CD14-positive monocyte (primary cell): Measurements from ENCODE around the gene CHRNB2. TPM values are rescaled to one million over a fixed set of nuclear protein-coding genes. Genes with fewer than 3 reads are reported as not detected.

Source experiments
- DNase-seq, 3 donors: peaks; one replicate each; pipeline ENCODE4 v3.0.0-alpha.2; 2011 to 2022
- H2AFZ ChIP-seq: 2 replicates; pipeline ENCODE4 v1.6.0; 2012; ENCODE audit warnings: mild to moderate bottlenecking, low read depth, low read length, inconsistent platforms; ENCODE audit not compliant: insufficient read depth, poor library complexity, severe bottlenecking
- H3K27ac ChIP-seq, 2 donors: 1 replicate in 1 of 2; 2 replicates in 1 of 2; pipeline ENCODE4 v1.5.1; 2012 to 2013; ENCODE audit warnings: low read length in 2 of 2, control low read depth in 1 of 2, inconsistent platforms in 1 of 2, low read depth in 1 of 2, mild to moderate bottlenecking in 1 of 2
- H3K27me3 ChIP-seq, 2 donors: one replicate each; pipeline versions ENCODE4 v1.6.0 to v1.6.1; 2011 to 2013; ENCODE audit warnings: low read length in 2 of 2; ENCODE audit not compliant: control insufficient read depth in 2 of 2, insufficient read depth in 2 of 2
- H3K36me3 ChIP-seq, 2 donors: replicated peaks in 1 of 2; 1 replicate in 1 of 2; 2 replicates in 1 of 2; pipeline versions ENCODE4 v1.5.1 to v1.6.1; 2012 to 2013; ENCODE audit warnings: low read length in 2 of 2, control low read depth in 1 of 2, inconsistent platforms in 1 of 2, mild to moderate bottlenecking in 1 of 2; ENCODE audit not compliant: insufficient read depth in 2 of 2, control insufficient read depth in 1 of 2
- H3K4me1 ChIP-seq, 2 donors: 1 replicate in 1 of 2; 2 replicates in 1 of 2; pipeline versions ENCODE4 v1.5.1 to v1.6.1; 2012 to 2013; ENCODE audit warnings: low read length in 2 of 2, control low read depth in 1 of 2, inconsistent platforms in 1 of 2, mild to moderate bottlenecking in 1 of 2, moderate library complexity in 1 of 2; ENCODE audit not compliant: insufficient read depth in 2 of 2, control insufficient read depth in 1 of 2
- H3K4me2 ChIP-seq: replicated peaks from 2 replicates; pipeline ENCODE3; 2012; ENCODE audit warnings: low read length, moderate library complexity, mild to moderate bottlenecking; ENCODE audit not compliant: poor library complexity, severe bottlenecking; ENCODE audit errors: extremely low read depth
- H3K4me3 ChIP-seq, 3 experiments: fragments of 200-600 bp in 1 of 3; sonication (generic) in 1 of 3; replicated peaks in 1 of 3; 1 replicate in 2 of 3; 2 replicates in 1 of 3; pipeline ENCODE4 v1.5.1; 2011 to 2013; ENCODE audit warnings: low read length in 3 of 3, mild to moderate bottlenecking in 3 of 3, control low read depth in 2 of 3, low read depth in 2 of 3, inconsistent platforms in 1 of 3, moderate library complexity in 1 of 3
- H3K79me2 ChIP-seq: 2 replicates; pipeline ENCODE4 v1.6.0; 2012; ENCODE audit warnings: mild to moderate bottlenecking, control low read depth, inconsistent platforms, low read length, moderate library complexity; ENCODE audit not compliant: insufficient read depth
- H3K9ac ChIP-seq: 2 replicates; pipeline ENCODE4 v1.6.0; 2017; ENCODE audit warnings: low read length, mild to moderate bottlenecking; ENCODE audit not compliant: insufficient read depth, poor library complexity, severe bottlenecking
- H3K9me3 ChIP-seq, 2 donors: replicated peaks in 1 of 2; 1 replicate in 1 of 2; 2 replicates in 1 of 2; pipeline versions ENCODE4 v1.5.1 to v1.6.1; 2012 to 2013; ENCODE audit warnings: low read length in 2 of 2, control low read depth in 1 of 2; ENCODE audit not compliant: control insufficient read depth in 1 of 2, insufficient read depth in 1 of 2
- H4K20me1 ChIP-seq: 2 replicates; pipeline ENCODE4 v1.6.0; 2012; ENCODE audit warnings: mild to moderate bottlenecking, low read length, control low read depth, moderate library complexity; ENCODE audit not compliant: insufficient read depth
- H3K27ac Mint-ChIP-seq, 7 donors: one replicate each; pipeline ENCODE4 v1.8.0; 2020; ENCODE audit warnings: mild to moderate bottlenecking in 7 of 7, mixed read lengths in 7 of 7, moderate library complexity in 6 of 7, inconsistent platforms in 2 of 7
- H3K27me3 Mint-ChIP-seq, 3 donors: one replicate each; pipeline ENCODE4 v1.8.0; 2021 to 2022; ENCODE audit warnings: low read depth in 3 of 3, mild to moderate bottlenecking in 3 of 3, mixed read lengths in 3 of 3, moderate library complexity in 3 of 3, inconsistent platforms in 1 of 3
- H3K36me3 Mint-ChIP-seq, 2 donors: one replicate each; pipeline ENCODE4 v1.8.0; 2020; ENCODE audit warnings: mixed read lengths in 2 of 2, inconsistent platforms in 1 of 2, mild to moderate bottlenecking in 1 of 2
- H3K4me1 Mint-ChIP-seq: one replicate; pipeline ENCODE4 v1.8.0; 2020; ENCODE audit warnings: mild to moderate bottlenecking, mixed read lengths
- H3K4me3 Mint-ChIP-seq, 2 donors: one replicate each; pipeline ENCODE4 v1.8.0; 2020; ENCODE audit warnings: mild to moderate bottlenecking in 2 of 2, mixed read lengths in 2 of 2, moderate library complexity in 1 of 2
- H3K9me3 Mint-ChIP-seq, 7 donors: one replicate each; pipeline ENCODE4 v1.8.0; 2020 to 2022; ENCODE audit warnings: mixed read lengths in 7 of 7, mild to moderate bottlenecking in 6 of 7, moderate library complexity in 6 of 7, inconsistent platforms in 2 of 7
- CTCF ChIP-seq: fragments of 200-600 bp; IDR thresholded peaks from one replicate; pipeline ENCODE4 v1.8.0; 2022; ENCODE audit warnings: antibody characterized with exemption, mild to moderate bottlenecking
- WGBS: methylation state at CpG from one replicate; pipeline ENCODE4 v1.1.5; 2013; ENCODE audit warnings: missing lambda C conversion rate; ENCODE audit not compliant: insufficient coverage; 5-methylcytosine and 5-hydroxymethylcytosine counted together
- intact Hi-C, 2 donors: fragments of 100-400 bp; cut with micrococcal nuclease; formaldehyde crosslinking; loops; one replicate each; pipeline versions ENCODE4 v1.15.0 to v1.15.1; 2023
- polyA minus RNA-seq: library from RNA; depleted of rRNA, polyadenylated mRNA; stranded (reverse); fragments of >200 nt; gene quantifications from 2 replicates; pipeline ENCODE4 v1.2.3, GENCODE V29; 2012
- polyA plus RNA-seq, 3 donors: library from polyadenylated mRNA; depleted of rRNA in 1 of 3; unstranded in 2 of 3; stranded (reverse) in 1 of 3; fragments of 300-500 nt in 2 of 3; fragments of >200 nt in 1 of 3; fragmentation: Illumina TruSeq in 2 of 3; gene quantifications; 1 replicate in 2 of 3; 2 replicates in 1 of 3; pipeline ENCODE4 v1.2.3, GENCODE V29; 2012 to 2021
- total RNA-seq, 12 experiments: library from RNA in 1 of 12; stranded (reverse) in 1 of 12; fragments of 120-200 nt in 1 of 12; gene quantifications; one replicate each; pipeline ENCODE4 v1.2.4 and lab custom pipeline; 2013 to 2026; ENCODE audit warnings: mixed read lengths in 6 of 12, inconsistent platforms in 1 of 12

Gene CHRNB2
- under 0.01 TPM for total RNA-seq (2013)
- polyA plus RNA-seq (under 1 TPM in 1 of 3 donors, not detected in 2; 0.05 TPM), polyA minus RNA-seq (not detected in 2 replicates), total RNA-seq (lab: John Stamatoyannopoulos, UW) (0.06 to 5.7 (median 0.49) reads per million in 11 experiments)

DNA sequence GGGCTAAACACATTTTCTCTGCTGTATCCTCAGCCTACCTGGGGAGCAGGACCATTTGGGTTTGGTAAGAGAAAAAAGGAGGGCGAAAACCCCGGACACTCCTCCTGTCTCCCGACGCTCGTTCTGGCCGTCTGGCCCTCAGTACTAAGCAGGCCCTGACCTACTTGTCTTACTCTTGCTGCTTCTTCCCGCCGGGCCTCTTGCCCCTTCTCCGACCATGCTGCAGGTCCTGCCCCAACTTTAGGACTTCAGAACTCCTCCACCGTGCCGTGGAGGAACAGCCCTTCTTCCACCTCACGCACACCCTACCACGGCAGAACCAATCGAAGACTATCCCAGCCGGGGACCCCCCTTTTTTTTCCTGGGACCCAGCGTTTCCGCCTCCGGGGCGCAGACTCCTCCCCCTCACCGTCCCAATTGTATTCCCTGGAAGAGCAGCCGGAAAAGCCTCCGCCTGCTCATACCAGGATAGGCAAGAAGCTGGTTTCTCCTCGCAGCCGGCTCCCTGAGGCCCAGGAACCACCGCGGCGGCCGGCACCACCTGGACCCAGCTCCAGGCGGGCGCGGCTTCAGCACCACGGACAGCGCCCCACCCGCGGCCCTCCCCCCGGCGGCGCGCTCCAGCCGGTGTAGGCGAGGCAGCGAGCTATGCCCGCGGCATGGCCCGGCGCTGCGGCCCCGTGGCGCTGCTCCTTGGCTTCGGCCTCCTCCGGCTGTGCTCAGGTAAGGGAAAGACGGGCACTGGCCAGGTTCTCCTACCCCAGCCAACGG is at the start of gene CHRNB2:
Gene CHRNB2 (plus strand): TSS at position 393 of the 771 bp plus-strand sequence. CDS start 267 bp downstream, at position 660.
- intact Hi-C loops = no loop called here
- no peak for TF ChIP-seq CTCF
- peaks cover 10 to 29% of the 10 kb centered on the region in 2 donors for H3K27me3 ChIP-seq
- Mint-ChIP-seq H3K4me3 (peak within 1 kb of the TSS; percentile 27 to 80), H3K4me1 (peaks cover 8% of the 10 kb centered on the region), H3K27ac (no peak within 1 kb of the TSS), H3K36me3 (peaks cover 0 to 3% of the 10 kb centered on the region in 2 donors), H3K27me3 (peaks cover 28 to 48% (median 37%) of the 10 kb centered on the region in 3 donors), H3K9me3 (peaks cover 0 to 6% (median 2%) of the 10 kb centered on the region in 7 donors)
- H3K4me1 ChIP-seq = peaks cover 3 to 9% of the 10 kb centered on the region in 2 donors
- peak; percentile 23 to 53 (median 43) for DNase-seq
- H2AFZ ChIP-seq = no peak within 1 kb of the TSS
- H3K27ac ChIP-seq = no peak within 1 kb of the TSS
- H4K20me1 ChIP-seq = no peaks in the 10 kb centered on the region
- WGBS = 3% methylated on average over 49 of the region's 53 CpGs
- no peaks in the 10 kb centered on the region for H3K79me2 ChIP-seq
- H3K36me3 ChIP-seq = no peaks in the 10 kb centered on the region
- peak within 1 kb of the TSS; percentile 34 for H3K4me2 ChIP-seq
- H3K9ac ChIP-seq = no peak within 1 kb of the TSS
- peak within 1 kb of the TSS in 1 of 3 experiments; percentile 17 for H3K4me3 ChIP-seq
- no peaks in the 10 kb centered on the region for H3K9me3 ChIP-seq

GRCh38 chr1:154519591-154519991 is 48.0 kb upstream of the CHRNB2 start:
- H4K20me1 ChIP-seq = no peaks in the 10 kb centered on the region
- no peak overlapping the region for H3K27ac ChIP-seq
- Mint-ChIP-seq H3K27ac (peak overlapping the region in 1 of 7 donors; percentile 49), H3K27me3 (peaks cover 1 to 10% (median 7%) of the 10 kb centered on the region in 3 donors), H3K4me1 (peaks cover 2% of the 10 kb centered on the region), H3K36me3 (no peaks in the 10 kb centered on the region), H3K4me3 (no peak overlapping the region), H3K9me3 (no peaks in the 10 kb centered on the region)
- H3K9me3 ChIP-seq = no peaks in the 10 kb centered on the region
- no peak overlapping the region for H3K9ac ChIP-seq
- no peak overlapping the region for H3K4me3 ChIP-seq
- no peak for DNase-seq
- WGBS = 68% methylated on average over 7 of the region's 9 CpGs
- H2AFZ ChIP-seq = no peak overlapping the region
- no peaks in the 10 kb centered on the region for H3K79me2 ChIP-seq
- no peaks in the 10 kb centered on the region for H3K36me3 ChIP-seq
- H3K4me2 ChIP-seq = no peak overlapping the region
- TF ChIP-seq CTCF = no peak
- no peaks in the 10 kb centered on the region for H3K4me1 ChIP-seq
- intact Hi-C loops = no loop called here
- H3K27me3 ChIP-seq = no peaks in the 10 kb centered on the region
